Nephron (organoid): Measurements from ENCODE around the gene TNFSF15.

Experiments
- H3K27ac Mint-ChIP-seq, 3 experiments: 2 replicates each; pipeline ENCODE4 v1.8.0; 2020; ENCODE audit warnings: mixed read lengths in 3 of 3, mild to moderate bottlenecking in 2 of 3, moderate library complexity in 1 of 3
- H3K27me3 Mint-ChIP-seq: 2 replicates; pipeline ENCODE4 v1.8.0; 2021; ENCODE audit warnings: low read depth, mild to moderate bottlenecking, moderate library complexity, mixed read lengths
- H3K36me3 Mint-ChIP-seq: 2 replicates; pipeline ENCODE4 v1.8.0; 2020; ENCODE audit warnings: low read depth, mixed read lengths
- H3K4me1 Mint-ChIP-seq: 2 replicates; pipeline ENCODE4 v1.8.0; 2020; ENCODE audit warnings: mixed read lengths
- H3K4me3 Mint-ChIP-seq, 3 experiments: 2 replicates each; pipeline ENCODE4 v1.8.0; 2020; ENCODE audit warnings: mild to moderate bottlenecking in 3 of 3, mixed read lengths in 3 of 3, moderate library complexity in 2 of 3
- H3K9me3 Mint-ChIP-seq: 2 replicates; pipeline ENCODE4 v1.8.0; 2020; ENCODE audit warnings: mixed read lengths
- TF ChIP-seq, protein P1 (sequence below), 3 experiments: fragments of 200-600 bp; sonication (generic); IDR thresholded peaks; one replicate each; pipeline ENCODE4 v1.5.0; 2021; ENCODE audit warnings: antibody characterized with exemption in 3 of 3; ENCODE audit not compliant: unreplicated experiment in 3 of 3

The TNFSF15 gene

DNA sequence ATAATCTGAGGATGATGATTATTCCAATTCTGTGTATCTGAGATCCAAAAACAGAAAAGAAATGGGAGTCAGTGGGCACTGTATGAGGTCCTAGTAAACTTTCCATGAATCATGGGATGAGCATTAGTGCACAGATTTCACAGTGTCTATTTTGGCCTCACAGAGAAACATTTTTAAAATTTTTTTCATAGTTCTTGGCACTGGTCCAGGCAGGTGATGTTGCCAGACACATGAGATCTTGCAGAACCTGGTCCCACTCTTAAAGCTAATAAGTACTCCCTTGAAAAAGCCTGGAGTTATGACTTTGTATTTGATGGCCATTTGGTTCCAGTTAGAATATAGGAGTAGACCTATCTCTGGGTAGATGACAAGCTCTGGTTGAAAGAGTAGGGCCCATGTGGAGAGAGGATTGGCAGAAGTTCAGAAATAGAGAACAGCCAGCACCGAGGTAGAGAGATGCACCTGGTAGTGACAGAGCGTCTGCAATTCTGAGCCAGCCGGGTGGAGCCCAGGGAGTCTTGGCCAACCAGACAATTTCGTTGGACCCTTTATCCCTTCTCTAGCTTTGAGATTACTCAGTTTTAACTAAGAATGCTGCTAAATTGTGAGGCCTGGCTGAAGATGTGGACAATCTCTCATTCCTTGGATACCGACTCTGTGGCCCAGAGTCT lies 6.3 kb upstream of the TNFSF15 start:
- H3K4me3 Mint-ChIP-seq, result no peak overlapping the region
- H3K27me3 Mint-ChIP-seq, result no peaks in the 10 kb centered on the region
- H3K9me3 Mint-ChIP-seq, result no peaks in the 10 kb centered on the region
- no peak overlapping the region for H3K27ac Mint-ChIP-seq
- H3K4me1 Mint-ChIP-seq, result peaks cover 15% of the 10 kb centered on the region
- no peaks in the 10 kb centered on the region for H3K36me3 Mint-ChIP-seq
- TF ChIP-seq, protein P1, sequence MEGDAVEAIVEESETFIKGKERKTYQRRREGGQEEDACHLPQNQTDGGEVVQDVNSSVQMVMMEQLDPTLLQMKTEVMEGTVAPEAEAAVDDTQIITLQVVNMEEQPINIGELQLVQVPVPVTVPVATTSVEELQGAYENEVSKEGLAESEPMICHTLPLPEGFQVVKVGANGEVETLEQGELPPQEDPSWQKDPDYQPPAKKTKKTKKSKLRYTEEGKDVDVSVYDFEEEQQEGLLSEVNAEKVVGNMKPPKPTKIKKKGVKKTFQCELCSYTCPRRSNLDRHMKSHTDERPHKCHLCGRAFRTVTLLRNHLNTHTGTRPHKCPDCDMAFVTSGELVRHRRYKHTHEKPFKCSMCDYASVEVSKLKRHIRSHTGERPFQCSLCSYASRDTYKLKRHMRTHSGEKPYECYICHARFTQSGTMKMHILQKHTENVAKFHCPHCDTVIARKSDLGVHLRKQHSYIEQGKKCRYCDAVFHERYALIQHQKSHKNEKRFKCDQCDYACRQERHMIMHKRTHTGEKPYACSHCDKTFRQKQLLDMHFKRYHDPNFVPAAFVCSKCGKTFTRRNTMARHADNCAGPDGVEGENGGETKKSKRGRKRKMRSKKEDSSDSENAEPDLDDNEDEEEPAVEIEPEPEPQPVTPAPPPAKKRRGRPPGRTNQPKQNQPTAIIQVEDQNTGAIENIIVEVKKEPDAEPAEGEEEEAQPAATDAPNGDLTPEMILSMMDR (IDR thresholded peaks at IDR 0.05; ENCODE audit: unreplicated experiment in 3 of 3), result no peak

DNA sequence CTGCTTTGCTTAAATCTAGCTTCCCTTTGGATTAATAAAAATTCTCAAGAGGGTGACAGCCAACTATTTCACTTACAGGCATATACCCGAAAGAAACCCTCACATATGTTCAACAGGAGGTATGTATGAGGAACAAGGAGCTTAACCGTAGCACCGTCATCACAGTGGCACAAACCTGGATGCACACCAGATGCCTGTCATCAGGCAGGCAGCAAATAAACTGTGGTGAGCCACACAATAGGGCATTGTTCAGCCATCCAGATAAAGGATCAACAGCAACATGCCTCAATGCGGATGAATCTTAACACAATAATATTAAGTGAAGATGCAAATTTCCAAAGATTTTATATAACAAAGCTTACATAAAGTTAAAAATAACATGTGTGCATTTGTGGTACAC lies 5.5 kb upstream of the TNFSF15 start:
- TF ChIP-seq, protein P1 (IDR thresholded peaks at IDR 0.05; ENCODE audit: unreplicated experiment in 3 of 3), result no peak
- Mint-ChIP-seq H3K4me3 (no peak overlapping the region), H3K36me3 (no peaks in the 10 kb centered on the region), H3K4me1 (peaks cover 21% of the 10 kb centered on the region), H3K27ac (peak overlapping the region in 1 of 3 experiments; percentile 33), H3K27me3 (no peaks in the 10 kb centered on the region), H3K9me3 (no peaks in the 10 kb centered on the region)

DNA sequence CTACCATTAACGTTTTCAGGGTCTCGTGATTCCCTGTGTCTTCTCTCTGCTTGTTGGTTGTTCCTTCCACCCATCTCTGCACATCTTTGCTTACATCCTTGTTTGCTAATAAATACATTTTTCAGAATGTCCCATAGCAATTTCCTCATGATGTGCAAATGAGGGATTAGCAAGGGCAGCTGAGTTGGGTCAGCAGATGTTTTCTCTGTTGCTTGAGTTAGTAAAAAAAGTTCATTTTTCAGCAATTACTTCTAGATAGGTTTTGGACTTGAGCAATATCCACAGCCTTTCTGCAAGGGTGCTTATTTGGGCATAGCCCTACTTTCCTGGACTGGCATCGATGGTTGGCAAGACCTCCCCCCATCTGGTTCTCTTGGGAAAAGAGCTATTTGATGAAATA lies 4.8 kb upstream of the TNFSF15 start:
- H3K27me3 Mint-ChIP-seq, result no peaks in the 10 kb centered on the region
- no peaks in the 10 kb centered on the region for H3K36me3 Mint-ChIP-seq
- H3K4me1 Mint-ChIP-seq, result peaks cover 28% of the 10 kb centered on the region
- TF ChIP-seq, protein P1 (IDR thresholded peaks at IDR 0.05; ENCODE audit: unreplicated experiment in 3 of 3), result no peak
- H3K9me3 Mint-ChIP-seq, result no peaks in the 10 kb centered on the region
- H3K4me3 Mint-ChIP-seq, result no peak overlapping the region
- no peak overlapping the region for H3K27ac Mint-ChIP-seq

DNA sequence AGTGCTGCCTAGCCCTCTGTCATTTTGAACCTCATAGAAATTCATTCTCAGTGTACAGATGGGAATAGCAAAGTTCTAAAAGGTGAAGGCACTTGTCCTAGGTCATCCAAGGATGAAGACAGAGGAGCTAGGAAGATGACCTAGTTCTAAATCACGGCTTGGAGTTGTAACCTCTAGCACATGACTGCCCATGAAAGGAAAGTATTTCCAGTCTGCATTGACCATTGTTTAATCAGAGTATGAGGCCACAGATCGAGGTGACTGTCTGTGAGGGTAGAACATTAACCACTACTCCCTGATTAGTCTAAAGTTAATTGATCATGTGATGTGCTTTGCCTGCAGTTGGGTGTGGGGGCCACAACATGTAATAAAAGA lies 674 bp upstream of the TNFSF15 start:
- Mint-ChIP-seq H3K4me1 (peaks cover 49% of the 10 kb centered on the region), H3K36me3 (peaks cover 6% of the 10 kb centered on the region), H3K27ac (peak overlapping the region; percentile 95 to 97 (median 96)), H3K9me3 (no peaks in the 10 kb centered on the region), H3K4me3 (peak overlapping the region in 2 of 3 experiments; percentile 77 to 84), H3K27me3 (no peaks in the 10 kb centered on the region)
- TF ChIP-seq, protein P1 (IDR thresholded peaks at IDR 0.05; ENCODE audit: unreplicated experiment in 3 of 3), result no peak

DNA sequence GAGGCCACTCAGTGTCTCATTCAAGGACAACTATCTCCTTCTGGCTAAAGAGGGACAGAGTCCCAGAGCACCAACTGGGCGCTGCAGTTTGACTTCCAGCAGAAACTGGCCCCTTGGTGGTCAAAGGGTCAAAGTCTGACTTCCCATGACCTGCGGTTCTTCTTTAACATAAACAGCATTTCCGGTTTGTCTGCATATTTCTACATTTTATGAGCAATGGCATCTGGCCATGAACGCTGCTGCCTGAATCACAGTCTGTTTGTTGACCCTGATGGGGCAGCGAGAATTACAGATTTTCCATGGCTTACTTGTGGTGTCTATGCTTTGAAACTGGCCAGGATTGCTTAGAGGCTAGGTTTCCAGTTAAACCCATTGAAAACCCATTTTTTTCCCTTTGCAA lies 1.3 kb downstream of the TNFSF15 start:
- TF ChIP-seq, protein P1 (IDR thresholded peaks at IDR 0.05; ENCODE audit: unreplicated experiment in 3 of 3), result no peak
- Mint-ChIP-seq H3K27ac (peak overlapping the region; percentile 95 to 98 (median 96)), H3K9me3 (no peaks in the 10 kb centered on the region), H3K4me3 (peak overlapping the region; percentile 55 to 79 (median 73)), H3K27me3 (peaks cover 3% of the 10 kb centered on the region), H3K36me3 (peaks cover 11% of the 10 kb centered on the region), H3K4me1 (peaks cover 45% of the 10 kb centered on the region)
